ENCODE data around the gene CCDC71. TPM values are rescaled to one million over a fixed set of nuclear protein-coding genes. Genes with fewer than 3 reads are reported as not detected.

The CCDC71 gene
- total RNA-seq, 2 experiments from 2014 or later, result 23.4 to 27.9 TPM

GRCh38 chr3:49157289-49157688 is 8.8 kb downstream of the CCDC71 start:
- Histone ChIP-seq H2AFZ (ENCODE audit: low read length) (no peak overlapping the region), H3K4me1 (ENCODE audit: insufficient read depth, low read length, poor library complexity, severe bottlenecking) (no peaks in the 10 kb centered on the region), H3K9me3 (ENCODE audit: low read length) (no peaks in the 10 kb centered on the region), H3K79me2 (ENCODE audit: insufficient read depth, low read depth, low read length) (no peaks in the 10 kb centered on the region), H3K4me3 (ENCODE audit: low read depth, low read length, poor library complexity, severe bottlenecking) (no peak overlapping the region), H3K27ac (ENCODE audit: low read depth, low read length, poor library complexity, severe bottlenecking) (no peak overlapping the region), H3K4me2 (ENCODE audit: low read length) (no peak overlapping the region), H3K36me3 (ENCODE audit: insufficient read depth, low read length) (peaks cover 6% of the 10 kb centered on the region; the same call in 1 of the 2 replicates), H4K20me1 (ENCODE audit: insufficient read depth, low read length) (no peaks in the 10 kb centered on the region), H3K9me2 (ENCODE audit: insufficient read depth, low read length) (no peaks in the 10 kb centered on the region)
- POLR2A ChIA-PET, result interaction anchor here (0.7 to 1.3 kb wide), 2 partner anchors 24 to 37 kb away, joined by 3 read pairs; partner anchors contain the start of gene USP19
- DNase-seq (ENCODE audit: low spot score), result no peak
- no TSS peak for BruUV-seq (replicated peaks)
- CTCF ChIA-PET (ENCODE audit: unreplicated experiment), result interaction anchor here (0.5 kb wide), 1 partner anchor 10 kb away, joined by 3 read pairs; no protein-coding TSS in a partner anchor
- TF ChIP-seq EZH2phosphoT487 (IDR thresholded peaks at IDR 0.05; ENCODE audit: borderline replicate concordance, low read depth, low read length), result no peak
- no peak for TF ChIP-seq CTCF (conservative IDR thresholded peaks at IDR 0.05; ENCODE audit: low read length)
- intact Hi-C loops (cut with micrococcal nuclease; ENCODE audit: unreplicated experiment), result loop anchor here (5.0 kb wide), 1 partner anchor 130 kb away; the partner anchor contains the start of gene IMPDH2

GRCh38 chr3:49153349-49153912 is 12.7 kb downstream of the CCDC71 start:
- TF ChIP-seq CTCF (conservative IDR thresholded peaks at IDR 0.05; ENCODE audit: low read length) (no peak), EZH2phosphoT487 (IDR thresholded peaks at IDR 0.05; ENCODE audit: borderline replicate concordance, low read depth, low read length) (no peak)
- no peaks in the 10 kb centered on the region for H3K36me3 ChIP-seq (ENCODE audit: insufficient read depth, low read length)
- intact Hi-C loops (cut with micrococcal nuclease; ENCODE audit: unreplicated experiment), result no loop called here
- no peak overlapping the region for H3K4me3 ChIP-seq (ENCODE audit: low read depth, low read length, poor library complexity, severe bottlenecking)
- no peak for DNase-seq (ENCODE audit: low spot score)
- H3K4me2 ChIP-seq (ENCODE audit: low read length), result no peak overlapping the region
- CTCF ChIA-PET (ENCODE audit: unreplicated experiment), result no interaction called here
- BruUV-seq (replicated peaks), result no TSS peak
- H2AFZ ChIP-seq (ENCODE audit: low read length), result no peak overlapping the region
- no peaks in the 10 kb centered on the region for H3K9me3 ChIP-seq (ENCODE audit: low read length)
- no peak overlapping the region for H3K27ac ChIP-seq (ENCODE audit: low read depth, low read length, poor library complexity, severe bottlenecking)
- no peaks in the 10 kb centered on the region for H4K20me1 ChIP-seq (ENCODE audit: insufficient read depth, low read length)
- H3K9me2 ChIP-seq (ENCODE audit: insufficient read depth, low read length), result no peaks in the 10 kb centered on the region
- no peaks in the 10 kb centered on the region for H3K4me1 ChIP-seq (ENCODE audit: insufficient read depth, low read length, poor library complexity, severe bottlenecking)
- no peaks in the 10 kb centered on the region for H3K79me2 ChIP-seq (ENCODE audit: insufficient read depth, low read depth, low read length)
- POLR2A ChIA-PET, result no interaction called here

GRCh38 chr3:49151610-49152009 is 14.5 kb downstream of the CCDC71 start:
- POLR2A ChIA-PET, result no interaction called here
- CTCF ChIA-PET (ENCODE audit: unreplicated experiment), result no interaction called here

More at GRCh38 chr3:49151610-49152009, 14.5 kb downstream of the CCDC71 start:
- H3K36me3 ChIP-seq (ENCODE audit: insufficient read depth, low read length), result no peaks in the 10 kb centered on the region
- no peak overlapping the region for H3K4me2 ChIP-seq (ENCODE audit: low read length)
- H3K4me3 ChIP-seq (ENCODE audit: low read depth, low read length, poor library complexity, severe bottlenecking), result no peak overlapping the region
- no peak overlapping the region for H3K27ac ChIP-seq (ENCODE audit: low read depth, low read length, poor library complexity, severe bottlenecking)
- no peaks in the 10 kb centered on the region for H3K79me2 ChIP-seq (ENCODE audit: insufficient read depth, low read depth, low read length)
- intact Hi-C loops (cut with micrococcal nuclease; ENCODE audit: unreplicated experiment), result no loop called here
- BruUV-seq (replicated peaks), result no TSS peak
- no peaks in the 10 kb centered on the region for H3K9me2 ChIP-seq (ENCODE audit: insufficient read depth, low read length)
- no peaks in the 10 kb centered on the region for H3K4me1 ChIP-seq (ENCODE audit: insufficient read depth, low read length, poor library complexity, severe bottlenecking)
- no peaks in the 10 kb centered on the region for H3K9me3 ChIP-seq (ENCODE audit: low read length)
- TF ChIP-seq EZH2phosphoT487 (IDR thresholded peaks at IDR 0.05; ENCODE audit: borderline replicate concordance, low read depth, low read length), result no peak
- no peak for TF ChIP-seq CTCF (conservative IDR thresholded peaks at IDR 0.05; ENCODE audit: low read length)
- H4K20me1 ChIP-seq (ENCODE audit: insufficient read depth, low read length), result no peaks in the 10 kb centered on the region
- DNase-seq (ENCODE audit: low spot score), result no peak
- H2AFZ ChIP-seq (ENCODE audit: low read length), result no peak overlapping the region

Data from OCI-LY7 (cell line).